OCI-LY7 (cell line): ENCODE data around the gene CLEC18A. TPM values are rescaled to one million over a fixed set of nuclear protein-coding genes. Genes with fewer than 3 reads are reported as not detected.

Source experiments
- BruUV-seq: library from RNA; stranded (reverse); fragments of 400-500 nt; replicated peaks from 2 replicates; lab custom pipeline; 2021; lab: Mats Ljungman, UMichigan
- CTCF ChIA-PET: fragments of 300-600 bp; sonication (Branson Sonifier 250); formaldehyde crosslinking; loops from one replicate; lab custom pipeline; 2022; ENCODE audit warnings: antibody characterized with exemption; ENCODE audit not compliant: unreplicated experiment; lab: Charles Lee
- POLR2A ChIA-PET: fragments of 300-600 bp; sonication (Branson Sonifier 250); formaldehyde crosslinking; loops from one replicate; lab custom pipeline; 2022; ENCODE audit warnings: antibody characterized with exemption; lab: Charles Lee
- DNase-seq: peaks from one replicate; pipeline ENCODE4 v3.0.0-alpha.2; 2015; ENCODE audit warnings: low spot score
- H2AFZ ChIP-seq: fragments of 200-600 bp; sonication (generic), shearing (Covaris generic); 2 replicates; pipeline ENCODE4 v1.6.1; 2014; ENCODE audit warnings: mild to moderate bottlenecking, antibody characterized with exemption, low read length, moderate library complexity
- H3K27ac ChIP-seq: fragments of 200-600 bp; sonication (generic); 2 replicates; pipeline ENCODE4 v1.5.1; 2014; ENCODE audit warnings: mixed run types, low read depth, mild to moderate bottlenecking, moderate library complexity, low read length, inconsistent platforms; ENCODE audit not compliant: poor library complexity, severe bottlenecking
- H3K36me3 ChIP-seq: fragments of 200-600 bp; sonication (generic); 2 replicates; pipeline ENCODE4 v1.6.1; 2014; ENCODE audit warnings: mild to moderate bottlenecking, antibody characterized with exemption, low read length, moderate library complexity, mixed read lengths; ENCODE audit not compliant: insufficient read depth
- H3K4me1 ChIP-seq: fragments of 200-600 bp; sonication (generic); 2 replicates; pipeline ENCODE4 v1.5.1; 2014; ENCODE audit warnings: mild to moderate bottlenecking, low read length; ENCODE audit not compliant: insufficient read depth, poor library complexity, severe bottlenecking
- H3K4me2 ChIP-seq: fragments of 200-600 bp; sonication (generic); 2 replicates; pipeline ENCODE4 v1.6.1; 2014; ENCODE audit warnings: mild to moderate bottlenecking, low read length
- H3K4me3 ChIP-seq: fragments of 200-600 bp; sonication (generic); 2 replicates; pipeline ENCODE4 v1.5.1; 2014; ENCODE audit warnings: mild to moderate bottlenecking, low read depth, low read length; ENCODE audit not compliant: poor library complexity, severe bottlenecking
- H3K79me2 ChIP-seq: fragments of 200-600 bp; sonication (generic); 2 replicates; pipeline ENCODE4 v1.6.1; 2016; ENCODE audit warnings: low read depth, mild to moderate bottlenecking, low read length, moderate library complexity, mixed read lengths; ENCODE audit not compliant: insufficient read depth
- H3K9me2 ChIP-seq: fragments of 200-600 bp; sonication (generic); 2 replicates; pipeline ENCODE4 v1.6.1; 2016; ENCODE audit warnings: mild to moderate bottlenecking, low read length, mixed read lengths; ENCODE audit not compliant: insufficient read depth
- H3K9me3 ChIP-seq: fragments of 200-600 bp; sonication (generic); 2 replicates; pipeline ENCODE4 v1.6.1; 2014; ENCODE audit warnings: mild to moderate bottlenecking, mixed run types, low read length, mixed read lengths
- H4K20me1 ChIP-seq: fragments of 200-600 bp; sonication (generic); 2 replicates; pipeline ENCODE4 v1.6.1; 2014; ENCODE audit warnings: mild to moderate bottlenecking, antibody characterized with exemption, low read length, moderate library complexity, mixed read lengths; ENCODE audit not compliant: insufficient read depth
- CTCF ChIP-seq: fragments of 200-600 bp; sonication (generic); conservative IDR thresholded peaks from 2 replicates; pipeline ENCODE4 v1.5.1; 2014; ENCODE audit warnings: mild to moderate bottlenecking, antibody characterized with exemption, low read length, moderate library complexity, mixed read lengths
- EZH2phosphoT487 ChIP-seq: fragments of 200-600 bp; sonication (generic); IDR thresholded peaks from 2 replicates; pipeline ENCODE4 v1.6.1; 2018; ENCODE audit warnings: low read depth, borderline replicate concordance, mild to moderate bottlenecking, mixed run types, antibody characterized with exemption, low read length, moderate library complexity, mixed read lengths
- intact Hi-C: fragments of 100-400 bp; cut with micrococcal nuclease; formaldehyde crosslinking; loops from one replicate; pipeline ENCODE4 v1.10.0; 2022; ENCODE audit not compliant: unreplicated experiment
- total RNA-seq, 2 experiments: library from RNA; depleted of rRNA in 1 of 2; stranded (reverse); fragments of >200 nt in 1 of 2; shearing (Covaris generic) in 1 of 2; gene quantifications; 2 replicates each; pipeline ENCODE4 v1.2.3, GENCODE V29; 2014 to 2022

The CLEC18A gene
- total RNA-seq, 2 experiments from 2014 or later = 0.09 to 0.19 TPM

GRCh38 chr16:69921127-69921526 is 30.0 kb upstream of the CLEC18A start:
- H4K20me1 ChIP-seq = no peaks in the 10 kb centered on the region

GRCh38 chr16:69922200-69922599 is 28.9 kb upstream of the CLEC18A start:
- Histone ChIP-seq H4K20me1 (no peaks in the 10 kb centered on the region), H3K4me2 (no peak overlapping the region), H3K4me3 (no peak overlapping the region), H3K9me2 (no peaks in the 10 kb centered on the region), H3K79me2 (no peaks in the 10 kb centered on the region), H2AFZ (no peak overlapping the region), H3K36me3 (no peaks in the 10 kb centered on the region), H3K4me1 (no peaks in the 10 kb centered on the region), H3K27ac (no peak overlapping the region), H3K9me3 (no peaks in the 10 kb centered on the region)
- ChIA-PET CTCF (no interaction called here), POLR2A (interaction anchor here (0.7 kb wide), 1 partner anchor 296 kb away, joined by 3 read pairs; no protein-coding TSS in a partner anchor)
- no peak for DNase-seq
- intact Hi-C loops = no loop called here
- TF ChIP-seq EZH2phosphoT487 = no peak
- no peak for TF ChIP-seq CTCF
- no TSS peak for BruUV-seq

More at GRCh38 chr16:69921127-69921526, 30.0 kb upstream of the CLEC18A start:
- no peaks in the 10 kb centered on the region for H3K9me2 ChIP-seq
- H3K79me2 ChIP-seq = no peaks in the 10 kb centered on the region
- BruUV-seq = no TSS peak
- no peak for TF ChIP-seq CTCF
- no peak for TF ChIP-seq EZH2phosphoT487
- intact Hi-C loops = no loop called here
- POLR2A ChIA-PET = no interaction called here
- H2AFZ ChIP-seq = no peak overlapping the region
- no peak for DNase-seq
- no peak overlapping the region for H3K4me3 ChIP-seq
- H3K4me1 ChIP-seq = no peaks in the 10 kb centered on the region
- H3K9me3 ChIP-seq = no peaks in the 10 kb centered on the region
- CTCF ChIA-PET = no interaction called here
- H3K36me3 ChIP-seq = no peaks in the 10 kb centered on the region
- no peak overlapping the region for H3K27ac ChIP-seq
- H3K4me2 ChIP-seq = no peak overlapping the region

- Histone ChIP-seq H4K20me1 (no peaks in the 10 kb centered on the region), H3K9me2 (no peaks in the 10 kb centered on the region), H3K27ac (no peak overlapping the region), H3K36me3 (no peaks in the 10 kb centered on the region), H3K4me2 (no peak overlapping the region), H3K9me3 (no peaks in the 10 kb centered on the region), H3K4me3 (no peak overlapping the region), H3K4me1 (no peaks in the 10 kb centered on the region), H3K79me2 (no peaks in the 10 kb centered on the region), H2AFZ (no peak overlapping the region)
- DNase-seq = no peak
- CTCF ChIA-PET = no interaction called here
- intact Hi-C loops = no loop called here
- no peak for TF ChIP-seq EZH2phosphoT487
- TF ChIP-seq CTCF = no peak
- no TSS peak for BruUV-seq
- POLR2A ChIA-PET = no interaction called here
Observed at GRCh38 chr16:69924041-69924775, 26.9 kb upstream of the CLEC18A start.
